Skin epidermis (tissue), 12 donors: ENCODE results near the gene TNXB.
"Not testable (repeated sequence)": the region's sequence is repeated elsewhere in the genome, so short reads cannot be mapped to it uniquely, and the experiment has no call there.

Experiments used
- H3K27ac ChIP-seq, 21 experiments: fragments of 200-600 bp; sonication (generic) in 11 of 21; one replicate each; pipeline ENCODE4 v1.5.0; 2020; ENCODE audit warnings: mild to moderate bottlenecking in 3 of 21, inconsistent platforms in 2 of 21, moderate library complexity in 2 of 21
- H3K4me3 ChIP-seq, 7 experiments: fragments of 200-600 bp; sonication (generic) in 2 of 7; one replicate each; pipeline ENCODE4 v1.5.0; 2020; ENCODE audit warnings: inconsistent platforms in 2 of 7, mild to moderate bottlenecking in 2 of 7, moderate library complexity in 1 of 7

The TNXB gene

GRCh38 chr6:32073101-32073500 lies 36.0 kb downstream of the TNXB start:
- H3K27ac ChIP-seq, result no peak overlapping the region
- H3K4me3 ChIP-seq, result no peak overlapping the region

GRCh38 chr6:32070814-32071543 lies 38.2 kb downstream of the TNXB start:
- peak overlapping the region in 4 of 21 experiments; percentile 20 to 65 (median 42) for H3K27ac ChIP-seq
- no peak overlapping the region for H3K4me3 ChIP-seq

- Histone ChIP-seq H3K27ac (peak overlapping the region in 2 of 21 experiments; percentile 63 to 65), H3K4me3 (no peak overlapping the region)
Observed at GRCh38 chr6:32069878-32070515, 39.1 kb downstream of the TNXB start.

GRCh38 chr6:32069460-32069859 lies 39.7 kb downstream of the TNXB start:
- no peak overlapping the region for H3K27ac ChIP-seq
- no peak overlapping the region for H3K4me3 ChIP-seq

GRCh38 chr6:32068867-32069266 lies 40.3 kb downstream of the TNXB start:
- H3K27ac ChIP-seq, result no peak overlapping the region
- H3K4me3 ChIP-seq, result no peak overlapping the region

- H3K27ac ChIP-seq, H3K4me3 ChIP-seq: not testable (repeated sequence)
Observed at GRCh38 chr6:32068315-32068714, 40.8 kb downstream of the TNXB start.

GRCh38 chr6:32067521-32067920 lies 41.6 kb downstream of the TNXB start:
- H3K27ac ChIP-seq, H3K4me3 ChIP-seq: not testable (repeated sequence)

- Histone ChIP-seq H3K27ac (no peak overlapping the region), H3K4me3 (no peak overlapping the region)
Observed at GRCh38 chr6:32064706-32065105, 44.4 kb downstream of the TNXB start.

- no peak overlapping the region for H3K27ac ChIP-seq
- no peak overlapping the region for H3K4me3 ChIP-seq
Observed at GRCh38 chr6:32060966-32061655, 48.0 kb downstream of the TNXB start.

- Histone ChIP-seq H3K4me3 (no peak overlapping the region), H3K27ac (peak overlapping the region in 1 of 21 experiments; percentile 4)
Observed at GRCh38 chr6:32058511-32058963, 50.6 kb downstream of the TNXB start.

- Histone ChIP-seq H3K27ac (peak overlapping the region in 1 of 21 experiments; percentile 4), H3K4me3 (no peak overlapping the region)
Observed at GRCh38 chr6:32057966-32058365, 51.2 kb downstream of the TNXB start.

- no peak overlapping the region for H3K4me3 ChIP-seq
- no peak overlapping the region for H3K27ac ChIP-seq
Observed at GRCh38 chr6:32056254-32056653, 52.9 kb downstream of the TNXB start.

GRCh38 chr6:32055756-32056155 lies 53.4 kb downstream of the TNXB start:
- H3K4me3 ChIP-seq, H3K27ac ChIP-seq: not testable (repeated sequence)

GRCh38 chr6:32053314-32053713 lies 55.8 kb downstream of the TNXB start:
- not testable (repeated sequence) for H3K27ac ChIP-seq, H3K4me3 ChIP-seq

- not testable (repeated sequence) for H3K4me3 ChIP-seq, H3K27ac ChIP-seq
Observed at GRCh38 chr6:32052626-32053025, 56.5 kb downstream of the TNXB start.

GRCh38 chr6:32050562-32050961 lies 58.6 kb downstream of the TNXB start:
- Histone ChIP-seq H3K4me3 (no peak overlapping the region), H3K27ac (peak overlapping the region in 1 of 21 experiments; percentile 12)

- H3K4me3 ChIP-seq, result not testable (repeated sequence)
- peak overlapping the region in 3 of 21 experiments; percentile 10 to 49 (median 12) for H3K27ac ChIP-seq
Observed at GRCh38 chr6:32049736-32050135, 59.4 kb downstream of the TNXB start.

- H3K4me3 ChIP-seq, result not testable (repeated sequence)
- peak overlapping the region in 2 of 21 experiments; percentile 10 to 49 for H3K27ac ChIP-seq
Observed at GRCh38 chr6:32049149-32049548, 60.0 kb downstream of the TNXB start.

- H3K27ac ChIP-seq, result peak overlapping the region in 9 of 21 experiments; percentile 17 to 92 (median 51)
Observed at GRCh38 chr6:32047855-32048766, 61.0 kb downstream of the TNXB start.

GRCh38 chr6:32047539-32047854 lies 61.6 kb downstream of the TNXB start:
- H3K27ac ChIP-seq, result peak overlapping the region in 8 of 21 experiments; percentile 17 to 92 (median 70)

More at GRCh38 chr6:32047855-32048766, 61.0 kb downstream of the TNXB start:
- H3K4me3 ChIP-seq, result no peak overlapping the region

More at GRCh38 chr6:32047539-32047854, 61.6 kb downstream of the TNXB start:
- H3K4me3 ChIP-seq, result no peak overlapping the region
